GM23338 (cell line): ENCODE measurements around the gene IL17RB.

Source experiments
- CREB1 ChIP-seq: fragments of 250-450 bp; sonication (Bioruptor Pico); IDR thresholded peaks from 2 replicates; pipeline ENCODE4 v1.5.0; 2020; ENCODE audit warnings: low read depth, mild to moderate bottlenecking, moderate library complexity
- EZH2 ChIP-seq: fragments of 200-600 bp; sonication (generic); IDR thresholded peaks from one replicate; pipeline ENCODE4 v1.8.0; 2017; ENCODE audit warnings: antibody characterized with exemption, mild to moderate bottlenecking, low read depth; ENCODE audit not compliant: unreplicated experiment
- EZH2phosphoT487 ChIP-seq: fragments of 200-600 bp; sonication (generic); IDR thresholded peaks from one replicate; pipeline ENCODE4 v1.8.1; 2018; ENCODE audit warnings: antibody characterized with exemption; ENCODE audit not compliant: unreplicated experiment
- JUNB ChIP-seq: IDR thresholded peaks from one replicate; pipeline ENCODE4 v1.6.1; 2016; ENCODE audit warnings: antibody characterized with exemption; ENCODE audit not compliant: unreplicated experiment
- POLR2AphosphoS5 ChIP-seq: IDR thresholded peaks from 2 replicates; pipeline ENCODE4 v1.6.1; 2016; ENCODE audit warnings: antibody characterized with exemption, low read depth
- ZNF114 ChIP-seq: fragments of 250-450 bp; sonication (Bioruptor Pico); IDR thresholded peaks from 2 replicates; pipeline ENCODE4 v1.5.0; 2020; ENCODE audit warnings: mild to moderate bottlenecking, moderate library complexity
- ZNF331 ChIP-seq: fragments of 250-450 bp; sonication (Bioruptor Pico); IDR thresholded peaks from 2 replicates; pipeline ENCODE4 v1.5.0; 2020; ENCODE audit warnings: low read depth, mild to moderate bottlenecking, moderate library complexity
- TF ChIP-seq, protein P1 (sequence below), 2 experiments: fragments of 200-600 bp in 1 of 2; sonication (generic) in 1 of 2; conservative IDR thresholded peaks; 2 replicates each; pipeline versions ENCODE4 v1.5.1 to v1.6.1; 2016 to 2017; ENCODE audit warnings: antibody characterized with exemption in 2 of 2, low read depth in 2 of 2, mild to moderate bottlenecking in 2 of 2, moderate library complexity in 1 of 2
- TF ChIP-seq, protein P2 (sequence below): IDR thresholded peaks from one replicate; pipeline ENCODE4 v1.6.1; 2018; ENCODE audit warnings: antibody characterized with exemption; ENCODE audit not compliant: unreplicated experiment

DNA sequence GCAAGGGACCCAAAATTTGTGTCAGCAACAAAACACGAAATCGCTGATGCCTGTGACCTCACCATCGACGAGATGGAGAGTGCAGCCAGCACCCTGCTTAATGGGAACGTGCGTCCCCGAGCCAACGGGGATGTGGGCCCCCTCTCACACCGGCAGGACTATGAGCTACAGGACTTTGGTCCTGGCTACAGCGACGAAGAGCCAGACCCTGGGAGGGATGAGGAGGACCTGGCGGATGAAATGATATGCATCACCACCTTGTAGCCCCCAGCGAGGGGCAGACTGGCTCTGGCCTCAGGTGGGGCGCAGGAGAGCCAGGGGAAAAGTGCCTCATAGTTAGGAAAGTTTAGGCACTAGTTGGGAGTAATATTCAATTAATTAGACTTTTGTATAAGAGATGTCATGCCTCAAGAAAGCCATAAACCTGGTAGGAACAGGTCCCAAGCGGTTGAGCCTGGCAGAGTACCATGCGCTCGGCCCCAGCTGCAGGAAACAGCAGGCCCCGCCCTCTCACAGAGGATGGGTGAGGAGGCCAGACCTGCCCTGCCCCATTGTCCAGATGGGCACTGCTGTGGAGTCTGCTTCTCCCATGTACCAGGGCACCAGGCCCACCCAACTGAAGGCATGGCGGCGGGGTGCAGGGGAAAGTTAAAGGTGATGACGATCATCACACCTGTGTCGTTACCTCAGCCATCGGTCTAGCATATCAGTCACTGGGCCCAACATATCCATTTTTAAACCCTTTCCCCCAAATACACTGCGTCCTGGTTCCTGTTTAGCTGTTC is 35.0 kb upstream of the IL17RB start:
- TF ChIP-seq, protein P1, sequence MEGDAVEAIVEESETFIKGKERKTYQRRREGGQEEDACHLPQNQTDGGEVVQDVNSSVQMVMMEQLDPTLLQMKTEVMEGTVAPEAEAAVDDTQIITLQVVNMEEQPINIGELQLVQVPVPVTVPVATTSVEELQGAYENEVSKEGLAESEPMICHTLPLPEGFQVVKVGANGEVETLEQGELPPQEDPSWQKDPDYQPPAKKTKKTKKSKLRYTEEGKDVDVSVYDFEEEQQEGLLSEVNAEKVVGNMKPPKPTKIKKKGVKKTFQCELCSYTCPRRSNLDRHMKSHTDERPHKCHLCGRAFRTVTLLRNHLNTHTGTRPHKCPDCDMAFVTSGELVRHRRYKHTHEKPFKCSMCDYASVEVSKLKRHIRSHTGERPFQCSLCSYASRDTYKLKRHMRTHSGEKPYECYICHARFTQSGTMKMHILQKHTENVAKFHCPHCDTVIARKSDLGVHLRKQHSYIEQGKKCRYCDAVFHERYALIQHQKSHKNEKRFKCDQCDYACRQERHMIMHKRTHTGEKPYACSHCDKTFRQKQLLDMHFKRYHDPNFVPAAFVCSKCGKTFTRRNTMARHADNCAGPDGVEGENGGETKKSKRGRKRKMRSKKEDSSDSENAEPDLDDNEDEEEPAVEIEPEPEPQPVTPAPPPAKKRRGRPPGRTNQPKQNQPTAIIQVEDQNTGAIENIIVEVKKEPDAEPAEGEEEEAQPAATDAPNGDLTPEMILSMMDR (conservative IDR thresholded peaks at IDR 0.05; ENCODE audit: low read depth in 2 of 2) = no peak
- TF ChIP-seq CREB1 (CRISPR knock-in tag) (no peak), EZH2 (no peak), JUNB (no peak), POLR2AphosphoS5 (no peak), EZH2phosphoT487 (no peak), ZNF331 (CRISPR knock-in tag) (no peak), ZNF114 (CRISPR knock-in tag) (no peak)
- TF ChIP-seq, protein P2, sequence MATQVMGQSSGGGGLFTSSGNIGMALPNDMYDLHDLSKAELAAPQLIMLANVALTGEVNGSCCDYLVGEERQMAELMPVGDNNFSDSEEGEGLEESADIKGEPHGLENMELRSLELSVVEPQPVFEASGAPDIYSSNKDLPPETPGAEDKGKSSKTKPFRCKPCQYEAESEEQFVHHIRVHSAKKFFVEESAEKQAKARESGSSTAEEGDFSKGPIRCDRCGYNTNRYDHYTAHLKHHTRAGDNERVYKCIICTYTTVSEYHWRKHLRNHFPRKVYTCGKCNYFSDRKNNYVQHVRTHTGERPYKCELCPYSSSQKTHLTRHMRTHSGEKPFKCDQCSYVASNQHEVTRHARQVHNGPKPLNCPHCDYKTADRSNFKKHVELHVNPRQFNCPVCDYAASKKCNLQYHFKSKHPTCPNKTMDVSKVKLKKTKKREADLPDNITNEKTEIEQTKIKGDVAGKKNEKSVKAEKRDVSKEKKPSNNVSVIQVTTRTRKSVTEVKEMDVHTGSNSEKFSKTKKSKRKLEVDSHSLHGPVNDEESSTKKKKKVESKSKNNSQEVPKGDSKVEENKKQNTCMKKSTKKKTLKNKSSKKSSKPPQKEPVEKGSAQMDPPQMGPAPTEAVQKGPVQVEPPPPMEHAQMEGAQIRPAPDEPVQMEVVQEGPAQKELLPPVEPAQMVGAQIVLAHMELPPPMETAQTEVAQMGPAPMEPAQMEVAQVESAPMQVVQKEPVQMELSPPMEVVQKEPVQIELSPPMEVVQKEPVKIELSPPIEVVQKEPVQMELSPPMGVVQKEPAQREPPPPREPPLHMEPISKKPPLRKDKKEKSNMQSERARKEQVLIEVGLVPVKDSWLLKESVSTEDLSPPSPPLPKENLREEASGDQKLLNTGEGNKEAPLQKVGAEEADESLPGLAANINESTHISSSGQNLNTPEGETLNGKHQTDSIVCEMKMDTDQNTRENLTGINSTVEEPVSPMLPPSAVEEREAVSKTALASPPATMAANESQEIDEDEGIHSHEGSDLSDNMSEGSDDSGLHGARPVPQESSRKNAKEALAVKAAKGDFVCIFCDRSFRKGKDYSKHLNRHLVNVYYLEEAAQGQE = no peak
